BJ (cell line): ENCODE measurements around the gene NR2C1. TPM values are rescaled to one million over a fixed set of nuclear protein-coding genes. Genes with fewer than 3 reads are reported as not detected.

Experiments
- CTCF ChIA-PET: fragments of 350-600 bp; formaldehyde crosslinking; extraction: SDS; loops from one replicate; lab custom pipeline; 2021; ENCODE audit warnings: antibody characterized with exemption, inconsistent platforms; lab: Yijun Ruan, JAX
- POLR2A ChIA-PET: fragments of 300-600 bp; sonication (Branson Sonifier 250); formaldehyde crosslinking; extraction: SDS; loops from one replicate; lab custom pipeline; 2021; ENCODE audit warnings: antibody characterized with exemption; lab: Charles Lee
- DNase-seq: peaks from one replicate; pipeline ENCODE4 v3.0.0-alpha.2; 2011; ENCODE audit warnings: low read depth
- H3K27me3 ChIP-seq: 2 replicates; pipeline ENCODE4 v1.6.0; 2011; ENCODE audit warnings: low read length; ENCODE audit not compliant: control insufficient read depth, insufficient read depth
- H3K36me3 ChIP-seq: 2 replicates; pipeline ENCODE4 v1.5.1; 2011; ENCODE audit warnings: low read length; ENCODE audit not compliant: control insufficient read depth, insufficient read depth
- H3K4me3 ChIP-seq: 2 replicates; pipeline ENCODE4 v1.5.1; 2011; ENCODE audit warnings: low read depth, mild to moderate bottlenecking, control low read depth, low read length
- polyA plus RNA-seq: library from polyadenylated mRNA; depleted of rRNA; stranded (reverse); fragments of >200 nt; gene quantifications from 2 replicates; pipeline ENCODE4 v1.2.3, GENCODE V29; 2011
- TF ChIP-seq, protein P1 (sequence below): IDR thresholded peaks from 2 replicates; pipeline ENCODE4 v1.5.1; 2011; ENCODE audit warnings: low read depth, mild to moderate bottlenecking, control low read depth, inconsistent platforms, low read length, moderate library complexity; ENCODE audit not compliant: insufficient read depth

Gene NR2C1
- polyA plus RNA-seq, 1 experiment: 12.1 TPM

GRCh38 chr12:95004610-95005009, 68.8 kb downstream of the NR2C1 start:
- POLR2A ChIA-PET: no interaction called here
- TF ChIP-seq, protein P1, sequence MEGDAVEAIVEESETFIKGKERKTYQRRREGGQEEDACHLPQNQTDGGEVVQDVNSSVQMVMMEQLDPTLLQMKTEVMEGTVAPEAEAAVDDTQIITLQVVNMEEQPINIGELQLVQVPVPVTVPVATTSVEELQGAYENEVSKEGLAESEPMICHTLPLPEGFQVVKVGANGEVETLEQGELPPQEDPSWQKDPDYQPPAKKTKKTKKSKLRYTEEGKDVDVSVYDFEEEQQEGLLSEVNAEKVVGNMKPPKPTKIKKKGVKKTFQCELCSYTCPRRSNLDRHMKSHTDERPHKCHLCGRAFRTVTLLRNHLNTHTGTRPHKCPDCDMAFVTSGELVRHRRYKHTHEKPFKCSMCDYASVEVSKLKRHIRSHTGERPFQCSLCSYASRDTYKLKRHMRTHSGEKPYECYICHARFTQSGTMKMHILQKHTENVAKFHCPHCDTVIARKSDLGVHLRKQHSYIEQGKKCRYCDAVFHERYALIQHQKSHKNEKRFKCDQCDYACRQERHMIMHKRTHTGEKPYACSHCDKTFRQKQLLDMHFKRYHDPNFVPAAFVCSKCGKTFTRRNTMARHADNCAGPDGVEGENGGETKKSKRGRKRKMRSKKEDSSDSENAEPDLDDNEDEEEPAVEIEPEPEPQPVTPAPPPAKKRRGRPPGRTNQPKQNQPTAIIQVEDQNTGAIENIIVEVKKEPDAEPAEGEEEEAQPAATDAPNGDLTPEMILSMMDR: no peak
- no peak for DNase-seq
- CTCF ChIA-PET: interaction anchor here (0.6 kb wide), 1 partner anchor 774 kb away, joined by 3 read pairs; no protein-coding TSS in a partner anchor
- Histone ChIP-seq H3K36me3 (no peaks in the 10 kb centered on the region), H3K27me3 (no peaks in the 10 kb centered on the region), H3K4me3 (no peak overlapping the region)

DNA sequence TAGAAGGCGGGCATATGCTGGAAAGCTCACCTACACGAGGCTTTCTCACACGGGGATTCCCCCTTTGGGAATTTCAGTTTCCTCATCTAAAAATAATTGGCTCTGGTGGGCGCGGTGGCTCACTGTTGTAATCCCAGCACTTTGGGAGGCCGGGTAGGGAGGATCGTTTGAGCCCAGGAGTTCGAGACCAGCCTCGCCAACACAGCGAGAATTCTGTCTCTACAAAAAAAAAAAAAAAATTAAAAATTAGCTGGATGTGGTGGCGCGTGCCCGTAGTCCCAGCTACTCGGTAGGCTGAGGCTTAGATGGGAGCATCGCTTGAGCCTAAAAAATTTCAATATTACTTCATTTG, 69.5 kb downstream of the NR2C1 start:
- peak overlapping the region; percentile 53 for H3K4me3 ChIP-seq
- ChIA-PET CTCF (interaction anchor here (0.6 to 1.0 kb wide), 6 partner anchors 9 to 774 kb away, joined by 3 read pairs; no protein-coding TSS in a partner anchor), POLR2A (interaction anchor here (0.9 kb wide), 1 partner anchor 20 kb away, joined by 5 read pairs; no protein-coding TSS in a partner anchor)
- H3K36me3 ChIP-seq: no peaks in the 10 kb centered on the region
- no peaks in the 10 kb centered on the region for H3K27me3 ChIP-seq
- DNase-seq: no peak
- TF ChIP-seq, protein P1: no peak

GRCh38 chr12:95003213-95003920, 70.1 kb downstream of the NR2C1 start, which contains the start of gene NDUFA12:
Gene NDUFA12, minus strand, starts transcription at chr12:95003697. Its CDS starts 17 bp downstream, at chr12:95003680.
- CTCF ChIA-PET: interaction anchor here (0.8 to 1.0 kb wide), 3 partner anchors 9 to 137 kb away, joined by 3 read pairs; no protein-coding TSS in a partner anchor
- POLR2A ChIA-PET: interaction anchor here (0.9 kb wide), 1 partner anchor 20 kb away, joined by 5 read pairs; no protein-coding TSS in a partner anchor
- TF ChIP-seq, protein P1: no peak

GRCh38 chr12:95002754-95003153, 70.7 kb downstream of the NR2C1 start:
- ChIA-PET POLR2A (no interaction called here), CTCF (interaction anchor here (0.9 kb wide), 1 partner anchor 138 kb away, joined by 3 read pairs; no protein-coding TSS in a partner anchor)
- Histone ChIP-seq H3K27me3 (no peaks in the 10 kb centered on the region), H3K4me3 (peak overlapping the region; percentile 53), H3K36me3 (no peaks in the 10 kb centered on the region)
- DNase-seq: no peak
- TF ChIP-seq, protein P1: no peak

More at GRCh38 chr12:95003213-95003920, 70.1 kb downstream of the NR2C1 start, which contains the start of gene NDUFA12:
- Histone ChIP-seq H3K36me3 (no peaks in the 10 kb centered on the region), H3K27me3 (no peaks in the 10 kb centered on the region), H3K4me3 (peak within 1 kb of the TSS; percentile 53)
- DNase-seq: peak; percentile 84

GRCh38 chr12:94998326-94998725, 75.1 kb downstream of the NR2C1 start:
- Histone ChIP-seq H3K27me3 (no peaks in the 10 kb centered on the region), H3K4me3 (no peak overlapping the region), H3K36me3 (no peaks in the 10 kb centered on the region)
- ChIA-PET CTCF (no interaction called here), POLR2A (no interaction called here)
- TF ChIP-seq, protein P1: no peak
- DNase-seq: no peak
